ENCODE data around the gene PKHD1.

DNA sequence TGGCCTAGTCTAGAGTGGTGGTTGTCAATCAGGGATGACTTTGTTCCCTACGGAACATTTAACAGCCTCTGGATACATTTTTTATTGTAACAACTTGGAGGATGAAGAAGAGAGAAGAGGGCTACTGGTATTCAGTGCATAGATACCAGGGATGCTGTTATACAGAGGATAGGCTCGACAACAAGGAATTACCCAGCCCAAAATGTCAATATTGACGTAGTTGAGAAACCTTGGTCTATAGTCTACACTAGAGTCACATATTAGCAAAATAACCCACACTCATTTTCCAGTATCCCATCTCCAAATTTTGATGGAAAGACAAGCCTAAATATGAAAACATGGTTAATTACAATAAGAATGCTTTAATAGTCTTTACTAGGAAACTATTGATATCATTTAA lies 195.1 kb downstream of the PKHD1 start:
- TF ChIP-seq, protein P1, sequence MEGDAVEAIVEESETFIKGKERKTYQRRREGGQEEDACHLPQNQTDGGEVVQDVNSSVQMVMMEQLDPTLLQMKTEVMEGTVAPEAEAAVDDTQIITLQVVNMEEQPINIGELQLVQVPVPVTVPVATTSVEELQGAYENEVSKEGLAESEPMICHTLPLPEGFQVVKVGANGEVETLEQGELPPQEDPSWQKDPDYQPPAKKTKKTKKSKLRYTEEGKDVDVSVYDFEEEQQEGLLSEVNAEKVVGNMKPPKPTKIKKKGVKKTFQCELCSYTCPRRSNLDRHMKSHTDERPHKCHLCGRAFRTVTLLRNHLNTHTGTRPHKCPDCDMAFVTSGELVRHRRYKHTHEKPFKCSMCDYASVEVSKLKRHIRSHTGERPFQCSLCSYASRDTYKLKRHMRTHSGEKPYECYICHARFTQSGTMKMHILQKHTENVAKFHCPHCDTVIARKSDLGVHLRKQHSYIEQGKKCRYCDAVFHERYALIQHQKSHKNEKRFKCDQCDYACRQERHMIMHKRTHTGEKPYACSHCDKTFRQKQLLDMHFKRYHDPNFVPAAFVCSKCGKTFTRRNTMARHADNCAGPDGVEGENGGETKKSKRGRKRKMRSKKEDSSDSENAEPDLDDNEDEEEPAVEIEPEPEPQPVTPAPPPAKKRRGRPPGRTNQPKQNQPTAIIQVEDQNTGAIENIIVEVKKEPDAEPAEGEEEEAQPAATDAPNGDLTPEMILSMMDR (IDR thresholded peaks at IDR 0.05; ENCODE audit: low read depth, low read length) = no peak
- TF ChIP-seq MYC (IDR thresholded peaks at IDR 0.05; ENCODE audit: low read depth, low read length) = no peak
